GM12872 (cell line): ENCODE results near the gene RCCD1.

Experiments
- TF ChIP-seq, protein P1 (sequence below): IDR thresholded peaks from 3 replicates; pipeline ENCODE4 v1.5.1; 2011; ENCODE audit warnings: low read depth, mild to moderate bottlenecking, low read length, moderate library complexity; ENCODE audit not compliant: insufficient read depth

Gene RCCD1

GRCh38 chr15:90952901-90953677 is 1.6 kb upstream of the RCCD1 start:
- TF ChIP-seq, protein P1, sequence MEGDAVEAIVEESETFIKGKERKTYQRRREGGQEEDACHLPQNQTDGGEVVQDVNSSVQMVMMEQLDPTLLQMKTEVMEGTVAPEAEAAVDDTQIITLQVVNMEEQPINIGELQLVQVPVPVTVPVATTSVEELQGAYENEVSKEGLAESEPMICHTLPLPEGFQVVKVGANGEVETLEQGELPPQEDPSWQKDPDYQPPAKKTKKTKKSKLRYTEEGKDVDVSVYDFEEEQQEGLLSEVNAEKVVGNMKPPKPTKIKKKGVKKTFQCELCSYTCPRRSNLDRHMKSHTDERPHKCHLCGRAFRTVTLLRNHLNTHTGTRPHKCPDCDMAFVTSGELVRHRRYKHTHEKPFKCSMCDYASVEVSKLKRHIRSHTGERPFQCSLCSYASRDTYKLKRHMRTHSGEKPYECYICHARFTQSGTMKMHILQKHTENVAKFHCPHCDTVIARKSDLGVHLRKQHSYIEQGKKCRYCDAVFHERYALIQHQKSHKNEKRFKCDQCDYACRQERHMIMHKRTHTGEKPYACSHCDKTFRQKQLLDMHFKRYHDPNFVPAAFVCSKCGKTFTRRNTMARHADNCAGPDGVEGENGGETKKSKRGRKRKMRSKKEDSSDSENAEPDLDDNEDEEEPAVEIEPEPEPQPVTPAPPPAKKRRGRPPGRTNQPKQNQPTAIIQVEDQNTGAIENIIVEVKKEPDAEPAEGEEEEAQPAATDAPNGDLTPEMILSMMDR, result no peak

- TF ChIP-seq, protein P1, result no peak
Observed at GRCh38 chr15:90953947-90954711, 555 bp upstream of the RCCD1 start.

DNA sequence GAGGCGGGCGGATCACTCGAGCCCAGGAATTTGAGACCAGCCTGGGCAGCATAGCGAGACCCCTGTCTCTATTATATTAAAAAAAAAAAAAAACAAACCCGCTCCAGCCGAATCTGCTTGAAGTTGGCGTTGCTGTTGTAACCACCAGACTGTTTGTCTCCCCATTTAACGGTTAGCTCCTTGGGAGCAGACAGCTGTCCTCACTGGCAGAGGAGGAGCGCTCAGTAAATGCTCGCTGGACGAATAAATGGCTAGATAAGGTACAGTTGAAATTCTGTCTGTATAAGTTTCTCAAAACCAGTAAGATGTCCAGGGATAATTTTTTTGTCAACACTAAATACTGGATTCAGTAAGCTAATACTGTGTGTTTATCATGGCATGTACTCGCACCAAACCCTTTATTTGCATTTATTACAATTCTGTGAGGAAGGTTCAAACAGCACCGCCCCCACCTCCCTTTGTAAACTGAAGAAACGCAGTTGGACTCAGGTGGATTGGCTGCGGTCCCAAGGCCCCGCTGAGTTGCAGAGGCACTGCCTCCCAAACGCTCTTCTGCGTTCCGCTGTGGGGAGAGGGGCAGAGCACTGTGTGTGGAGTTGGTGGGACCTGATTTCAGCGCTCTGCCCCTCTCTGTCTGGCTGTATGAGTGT is 1.1 kb downstream of the RCCD1 start:
- TF ChIP-seq, protein P1, result no peak

- TF ChIP-seq, protein P1, result no peak
Observed at GRCh38 chr15:90956274-90957030, 1.8 kb downstream of the RCCD1 start.

DNA sequence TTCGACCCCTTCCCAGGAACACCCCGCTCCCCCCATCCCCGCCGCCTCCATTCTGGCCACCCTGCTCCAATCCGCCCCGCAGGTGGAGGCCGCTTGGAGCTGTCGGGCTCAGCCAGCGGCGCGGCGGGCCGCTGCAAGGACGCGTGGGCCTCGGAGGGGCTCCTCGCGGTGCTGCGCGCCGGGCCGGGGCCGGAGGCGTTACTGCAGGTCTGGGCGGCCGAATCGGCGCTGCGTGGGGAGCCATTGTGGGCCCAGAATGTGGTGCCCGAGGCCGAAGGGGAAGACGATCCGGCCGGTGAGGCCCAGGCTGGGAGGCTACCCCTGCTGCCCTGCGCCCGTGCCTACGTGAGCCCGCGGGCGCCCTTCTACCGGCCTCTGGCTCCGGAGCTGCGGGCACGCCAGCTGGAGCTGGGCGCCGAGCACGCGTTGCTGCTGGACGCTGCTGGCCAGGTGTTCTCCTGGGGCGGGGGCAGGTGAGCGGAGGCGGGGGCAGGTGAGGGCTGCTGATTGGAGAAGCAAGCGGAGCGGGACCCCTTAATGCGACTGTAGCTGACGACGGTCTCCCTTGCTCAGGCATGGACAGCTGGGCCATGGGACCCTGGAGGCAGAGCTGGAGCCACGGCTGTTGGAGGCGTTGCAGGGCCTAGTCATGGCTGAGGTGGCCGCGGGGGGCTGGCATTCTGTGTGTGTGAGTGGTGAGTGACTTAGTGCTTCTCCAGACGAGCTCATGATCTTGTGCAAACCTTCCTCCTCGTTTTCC is 2.5 kb downstream of the RCCD1 start:
- TF ChIP-seq, protein P1, result no peak

DNA sequence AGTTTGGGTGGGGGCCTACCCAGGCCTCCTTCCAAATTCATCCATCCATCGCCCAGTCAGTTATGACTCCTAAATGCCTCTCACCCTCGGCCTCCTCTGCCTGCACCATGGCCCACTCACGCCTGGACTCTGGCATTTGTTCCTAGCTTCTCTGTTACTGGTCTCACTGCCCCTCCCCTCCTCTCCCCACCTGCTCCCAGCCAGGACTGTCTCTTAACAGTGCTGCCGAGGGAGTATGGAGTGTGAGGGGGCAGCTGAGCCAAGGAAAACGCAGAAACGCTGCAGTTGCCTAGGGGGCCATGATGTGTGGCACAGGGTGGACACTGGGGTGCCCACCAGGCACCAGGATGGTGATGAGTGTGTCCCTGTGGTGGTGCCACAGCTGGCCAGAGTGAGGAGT is 3.1 kb downstream of the RCCD1 start:
- TF ChIP-seq, protein P1, result no peak
